Upper lobe of left lung (tissue), 4 donors: Measurements from ENCODE around the gene CENATAC.

Experiments
- CTCF ChIP-seq, 6 experiments: fragments of 450-650 bp in 4 of 6; fragments of 200-600 bp in 2 of 6; sonication (generic) in 2 of 6; IDR thresholded peaks; one replicate each; pipeline ENCODE4 v1.5.1; 2016 to 2019; ENCODE audit warnings: antibody characterized with exemption in 6 of 6
- POLR2A ChIP-seq, 4 donors: fragments of 450-650 bp; IDR thresholded peaks; one replicate each; pipeline ENCODE4 v1.5.1; 2016 to 2017; ENCODE audit warnings: antibody characterized with exemption in 4 of 4, mild to moderate bottlenecking in 2 of 4

- TF ChIP-seq CTCF (IDR thresholded peaks at IDR 0.05) (no peak), POLR2A (IDR thresholded peaks at IDR 0.05) (no peak)
These were observed 27.1 kb downstream of the CENATAC start for GRCh38 chr11:119025099-119025473.
